Sigmoid colon (tissue), 4 donors: Measurements from ENCODE around the gene SNX20.

Experiments used
- EP300 ChIP-seq, 4 donors: sonication (generic); formaldehyde crosslinking; IDR thresholded peaks; one replicate each; pipeline ENCODE4 v1.6.1; 2017; ENCODE audit warnings: antibody characterized with exemption in 4 of 4
- POLR2A ChIP-seq, 2 donors: fragments of 450-650 bp; IDR thresholded peaks; one replicate each; pipeline ENCODE4 v1.6.1; 2016; ENCODE audit warnings: antibody characterized with exemption in 2 of 2, mild to moderate bottlenecking in 2 of 2, moderate library complexity in 2 of 2
- POLR2AphosphoS5 ChIP-seq, 4 donors: sonication (generic); formaldehyde crosslinking; IDR thresholded peaks; one replicate each; pipeline ENCODE4 v1.6.1; 2017; ENCODE audit warnings: antibody characterized with exemption in 4 of 4
- TF ChIP-seq, protein P1 (sequence below), 4 experiments: fragments of 450-650 bp in 3 of 4; fragments of 200-600 bp in 1 of 4; IDR thresholded peaks; one replicate each; pipeline ENCODE4 v1.5.1; 2016 to 2019; ENCODE audit warnings: antibody characterized with exemption in 4 of 4, mild to moderate bottlenecking in 3 of 4, moderate library complexity in 2 of 4

- TF ChIP-seq, protein P1, sequence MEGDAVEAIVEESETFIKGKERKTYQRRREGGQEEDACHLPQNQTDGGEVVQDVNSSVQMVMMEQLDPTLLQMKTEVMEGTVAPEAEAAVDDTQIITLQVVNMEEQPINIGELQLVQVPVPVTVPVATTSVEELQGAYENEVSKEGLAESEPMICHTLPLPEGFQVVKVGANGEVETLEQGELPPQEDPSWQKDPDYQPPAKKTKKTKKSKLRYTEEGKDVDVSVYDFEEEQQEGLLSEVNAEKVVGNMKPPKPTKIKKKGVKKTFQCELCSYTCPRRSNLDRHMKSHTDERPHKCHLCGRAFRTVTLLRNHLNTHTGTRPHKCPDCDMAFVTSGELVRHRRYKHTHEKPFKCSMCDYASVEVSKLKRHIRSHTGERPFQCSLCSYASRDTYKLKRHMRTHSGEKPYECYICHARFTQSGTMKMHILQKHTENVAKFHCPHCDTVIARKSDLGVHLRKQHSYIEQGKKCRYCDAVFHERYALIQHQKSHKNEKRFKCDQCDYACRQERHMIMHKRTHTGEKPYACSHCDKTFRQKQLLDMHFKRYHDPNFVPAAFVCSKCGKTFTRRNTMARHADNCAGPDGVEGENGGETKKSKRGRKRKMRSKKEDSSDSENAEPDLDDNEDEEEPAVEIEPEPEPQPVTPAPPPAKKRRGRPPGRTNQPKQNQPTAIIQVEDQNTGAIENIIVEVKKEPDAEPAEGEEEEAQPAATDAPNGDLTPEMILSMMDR (IDR thresholded peaks at IDR 0.05) = no peak
- TF ChIP-seq POLR2A (IDR thresholded peaks at IDR 0.05) (no peak), POLR2AphosphoS5 (IDR thresholded peaks at IDR 0.05) (no peak), EP300 (IDR thresholded peaks at IDR 0.05) (no peak)
Measured at GRCh38 chr16:50717494-50717893, 36.4 kb upstream of the SNX20 start.
